Hematopoietic multipotent progenitor cell treated with erythropoietin and hydrocortisone succinate and interleukin-3 and kit ligand, for 15 days (in vitro differentiated cells): Measurements from ENCODE around the gene GJA9.

Experiments
- DNase-seq: peaks from one replicate; pipeline ENCODE4 v3.0.0-alpha.2; 2015; ENCODE audit warnings: low spot score

Gene GJA9

DNA sequence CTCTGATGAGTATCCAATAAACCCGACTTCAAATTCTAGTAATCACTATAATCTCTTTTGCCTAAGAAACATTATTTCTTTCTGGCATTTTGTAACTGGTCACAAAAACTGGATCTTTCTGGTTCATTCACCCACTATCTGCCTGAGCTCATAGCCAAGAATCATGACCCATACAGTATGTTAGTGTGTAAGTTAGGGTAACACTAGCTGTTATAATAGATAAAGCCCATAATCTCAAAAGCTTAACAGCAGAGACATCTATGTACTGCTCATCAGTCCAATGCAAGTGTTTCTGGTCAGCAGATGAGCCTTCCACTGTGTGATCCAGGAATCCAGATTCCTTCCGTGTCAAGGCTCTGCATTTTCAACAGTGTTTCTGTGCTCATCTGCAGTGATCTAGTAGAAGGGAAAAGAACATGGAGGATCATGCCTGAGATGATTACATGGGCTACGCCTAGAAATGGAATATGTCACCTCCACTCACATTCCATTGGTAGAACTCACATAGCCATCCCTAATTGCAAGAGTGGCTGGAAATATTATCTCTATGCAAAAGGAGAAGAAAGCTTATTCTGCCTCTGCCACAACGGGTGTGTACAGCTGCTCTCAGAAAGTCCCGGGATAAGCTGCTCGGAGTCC lies 49.5 kb downstream of the GJA9 start:
- no peak for DNase-seq

DNA sequence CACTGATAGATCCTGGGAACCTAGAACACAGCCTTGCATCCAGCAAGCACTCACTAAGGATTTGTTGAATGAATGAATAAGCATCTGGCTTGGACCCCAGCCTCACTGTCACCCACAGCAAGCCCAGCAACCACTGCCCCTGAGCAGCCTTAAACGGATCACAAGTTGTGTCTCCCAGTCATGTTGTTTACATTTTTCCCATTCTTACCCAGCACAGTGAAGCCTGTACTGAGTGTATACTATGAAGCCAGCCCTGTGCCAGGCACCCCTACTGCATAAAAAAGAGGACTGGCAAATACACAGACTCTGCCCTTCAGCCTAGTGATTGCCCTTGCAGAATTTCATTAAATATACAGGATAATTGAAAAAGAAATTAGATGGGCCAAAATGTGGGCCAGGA lies 52.0 kb downstream of the GJA9 start:
- no peak for DNase-seq

- no peak for DNase-seq
Observed at GRCh38 chr1:38827318-38827717, 54.1 kb downstream of the GJA9 start.

DNA sequence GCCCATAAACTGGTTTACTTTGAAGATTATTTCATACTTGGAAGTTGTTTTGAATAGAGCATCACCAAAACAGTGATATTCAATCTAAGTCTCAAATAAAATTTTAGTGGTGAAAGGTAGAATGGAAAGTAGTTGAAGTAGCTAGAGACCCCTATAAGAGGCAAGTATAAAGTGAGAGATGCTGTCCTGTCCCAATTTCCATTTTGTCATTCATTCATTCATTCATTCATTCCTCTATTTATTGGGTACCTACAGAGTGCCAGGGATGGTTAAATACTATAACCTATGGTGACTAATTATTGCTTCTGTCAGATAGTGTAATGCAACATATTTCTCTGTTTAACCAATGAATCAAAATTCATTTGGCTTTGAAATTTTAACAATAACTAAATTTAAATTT lies 54.5 kb downstream of the GJA9 start:
- no peak for DNase-seq

DNA sequence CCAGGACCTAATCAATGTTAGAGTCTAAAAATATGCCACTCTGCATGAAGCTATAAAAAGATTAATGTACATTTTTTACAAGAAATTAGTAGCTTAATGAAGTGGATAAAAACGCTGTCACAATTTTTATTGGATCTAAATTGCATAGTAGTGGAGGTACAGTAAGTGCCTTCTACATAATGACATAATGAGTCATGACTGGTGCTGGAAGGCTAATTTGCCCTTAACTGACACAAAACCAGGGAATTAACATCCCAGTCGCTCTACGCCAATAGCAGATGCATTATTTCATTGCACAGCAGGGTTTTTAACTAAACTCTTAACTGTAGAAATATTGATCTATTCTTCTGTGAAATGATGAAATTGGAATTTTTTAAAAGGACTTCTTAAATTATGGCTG lies 55.1 kb downstream of the GJA9 start:
- no peak for DNase-seq
